Peyer's patch (tissue), 4 donors: Measurements from ENCODE around the gene PCDH12. TPM values are rescaled to one million over a fixed set of nuclear protein-coding genes. Genes with fewer than 3 reads are reported as not detected.
A peak's percentile ranks its signal among the peaks of the same experiment; 100 is the strongest.

Source experiments
- DNase-seq, 3 donors: peaks; one replicate each; pipeline ENCODE4 v3.0.0-alpha.2; 2017 to 2019
- H3K27ac ChIP-seq, 4 donors: fragments of 200-600 bp; sonication (generic); one replicate each; pipeline ENCODE4 v1.5.1; 2016 to 2019
- H3K27me3 ChIP-seq, 2 donors: fragments of 200-600 bp; sonication (generic); one replicate each; pipeline ENCODE4 v1.5.1; 2019
- H3K36me3 ChIP-seq, 3 donors: fragments of 200-600 bp; sonication (generic); one replicate each; pipeline ENCODE4 v1.5.1; 2016 to 2019
- H3K4me1 ChIP-seq, 4 donors: fragments of 200-600 bp; sonication (generic); one replicate each; pipeline ENCODE4 v1.5.1; 2016 to 2019
- H3K4me3 ChIP-seq, 4 donors: fragments of 200-600 bp; sonication (generic); 1 replicate in 3 of 4; 2 replicates in 1 of 4; pipeline ENCODE4 v1.5.1; 2016 to 2019; ENCODE audit warnings: mild to moderate bottlenecking in 1 of 4
- H3K9me3 ChIP-seq, 4 donors: fragments of 200-600 bp; sonication (generic); one replicate each; pipeline ENCODE4 v1.5.1; 2016 to 2019; ENCODE audit warnings: mild to moderate bottlenecking in 1 of 4
- CTCF ChIP-seq, 6 experiments: fragments of 450-650 bp in 4 of 6; fragments of 200-600 bp in 2 of 6; sonication (generic) in 1 of 6; IDR thresholded peaks; one replicate each; pipeline ENCODE4 v1.5.1; 2017 to 2019; ENCODE audit warnings: antibody characterized with exemption in 6 of 6, mild to moderate bottlenecking in 3 of 6, moderate library complexity in 1 of 6
- POLR2A ChIP-seq, 2 donors: fragments of 450-650 bp; IDR thresholded peaks; one replicate each; pipeline ENCODE4 v1.5.1; 2017; ENCODE audit warnings: antibody characterized with exemption in 2 of 2, mild to moderate bottlenecking in 2 of 2, moderate library complexity in 2 of 2
- total RNA-seq, 4 donors: library from RNA; depleted of rRNA; stranded (reverse); fragments of >200 nt; gene quantifications; one replicate each; pipeline ENCODE4 v1.1.0, GENCODE V29; 2016

The PCDH12 gene
- total RNA-seq, 4 donors from 2014 or later = 0.53 to 1.7 (median 1.1) TPM

- Histone ChIP-seq H3K4me3 (no peak overlapping the region), H3K4me1 (no peaks in the 10 kb centered on the region), H3K27ac (no peak overlapping the region), H3K9me3 (no peaks in the 10 kb centered on the region), H3K36me3 (peaks cover 0 to 62% (median 0%) of the 10 kb centered on the region in 3 donors), H3K27me3 (no peaks in the 10 kb centered on the region)
- TF ChIP-seq CTCF (IDR thresholded peaks at IDR 0.05) (no peak), POLR2A (IDR thresholded peaks at IDR 0.05) (no peak)
- no peak for DNase-seq
Observed at GRCh38 chr5:142000173-142000572, 42.2 kb upstream of the PCDH12 start.

GRCh38 chr5:141997358-141997960 lies 39.5 kb upstream of the PCDH12 start:
- DNase-seq = no peak
- Histone ChIP-seq H3K9me3 (no peaks in the 10 kb centered on the region), H3K4me1 (no peaks in the 10 kb centered on the region), H3K27ac (peak overlapping the region in 2 of 4 donors; percentile 49 to 84), H3K27me3 (no peaks in the 10 kb centered on the region), H3K36me3 (peaks cover 0 to 61% (median 0%) of the 10 kb centered on the region in 3 donors), H3K4me3 (no peak overlapping the region)
- no peak for TF ChIP-seq POLR2A (IDR thresholded peaks at IDR 0.05)
- TF ChIP-seq CTCF (IDR thresholded peaks at IDR 0.05) = peak in 1 of 6 experiments; percentile 20

DNA sequence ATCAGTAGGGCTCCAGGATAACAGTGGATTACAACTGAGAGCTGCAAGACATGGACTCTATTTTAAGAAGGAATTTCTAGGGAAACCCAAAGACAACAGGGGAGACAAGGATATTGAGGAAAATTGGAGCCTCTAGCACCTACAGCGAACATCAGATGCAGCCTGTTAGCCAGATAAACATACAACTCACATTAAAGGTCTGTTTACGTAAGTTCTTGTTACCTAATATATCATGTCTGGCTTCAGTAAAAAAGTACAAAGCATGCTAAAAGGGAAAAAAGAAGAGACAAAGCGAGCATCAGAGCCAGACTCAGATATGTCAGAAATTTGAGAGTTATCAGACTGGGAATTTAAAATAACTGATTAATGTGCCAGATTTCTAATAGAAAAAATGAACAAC lies 37.7 kb upstream of the PCDH12 start:
- H3K36me3 ChIP-seq = peaks cover 0 to 46% (median 0%) of the 10 kb centered on the region in 3 donors
- no peak overlapping the region for H3K4me3 ChIP-seq
- H3K9me3 ChIP-seq = no peaks in the 10 kb centered on the region
- H3K27me3 ChIP-seq = no peaks in the 10 kb centered on the region
- DNase-seq = no peak
- no peaks in the 10 kb centered on the region for H3K4me1 ChIP-seq
- H3K27ac ChIP-seq = no peak overlapping the region
- TF ChIP-seq POLR2A (IDR thresholded peaks at IDR 0.05) (no peak), CTCF (IDR thresholded peaks at IDR 0.05) (no peak)

- H3K36me3 ChIP-seq = peaks cover 0 to 44% (median 0%) of the 10 kb centered on the region in 3 donors
- no peaks in the 10 kb centered on the region for H3K4me1 ChIP-seq
- no peak for DNase-seq
- no peaks in the 10 kb centered on the region for H3K27me3 ChIP-seq
- no peak overlapping the region for H3K4me3 ChIP-seq
- H3K9me3 ChIP-seq = no peaks in the 10 kb centered on the region
- no peak overlapping the region for H3K27ac ChIP-seq
- TF ChIP-seq POLR2A (IDR thresholded peaks at IDR 0.05) (no peak), CTCF (IDR thresholded peaks at IDR 0.05) (no peak)
Observed at GRCh38 chr5:141994511-141995136, 36.6 kb upstream of the PCDH12 start.

DNA sequence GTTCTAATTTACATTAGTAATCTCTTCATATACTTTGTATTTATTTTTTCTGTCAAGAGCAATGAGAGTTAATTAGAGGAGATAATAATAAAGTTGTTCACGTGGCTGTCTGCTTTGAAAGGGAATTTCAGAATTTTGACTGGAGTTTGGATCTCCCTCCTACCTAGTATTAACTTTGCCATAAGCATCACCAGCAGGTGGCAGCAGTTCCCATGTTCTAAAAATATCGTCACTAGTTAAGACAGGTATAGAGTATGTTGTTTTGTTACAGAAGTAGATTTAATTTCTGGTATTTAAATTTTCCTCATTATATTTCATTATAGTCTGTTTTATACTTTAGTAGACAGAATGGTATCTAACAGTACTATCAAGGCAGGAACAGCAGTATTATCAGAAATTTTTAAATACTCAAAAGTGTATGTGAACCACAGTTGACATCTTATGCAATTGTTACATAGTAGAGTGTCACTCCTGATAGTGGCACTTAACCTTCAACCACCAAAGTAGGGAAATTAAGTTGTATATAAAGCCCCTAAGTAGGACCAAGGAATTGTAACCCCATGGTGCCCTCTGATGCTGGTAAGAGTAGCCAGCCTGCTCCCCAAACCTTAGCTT lies 34.5 kb upstream of the PCDH12 start:
- H3K27ac ChIP-seq = no peak overlapping the region

More for the DNA sequence above, 34.5 kb upstream of the PCDH12 start:
- Histone ChIP-seq H3K36me3 (peaks cover 0 to 55% (median 0%) of the 10 kb centered on the region in 3 donors), H3K4me3 (no peak overlapping the region), H3K4me1 (no peaks in the 10 kb centered on the region), H3K9me3 (no peaks in the 10 kb centered on the region), H3K27me3 (no peaks in the 10 kb centered on the region)
- TF ChIP-seq CTCF (IDR thresholded peaks at IDR 0.05) (peak; percentile 61 to 84 (median 76)), POLR2A (IDR thresholded peaks at IDR 0.05) (no peak)
- DNase-seq = peak; percentile 61 to 93 (median 81)
